ENCODE data around the gene CCT7.
"Not testable (repeated sequence)": the region's sequence is repeated elsewhere in the genome, so short reads cannot be mapped to it uniquely, and the experiment has no call there.

The CCT7 gene

GRCh38 chr2:73233932-73234832 is at the start of gene CCT7:
Gene CCT7, plus strand, starts transcription at chr2:73234308. Its CDS starts 71 bp downstream, at chr2:73234379.
- DNase-seq (ENCODE audit: low read depth, low spot score), result peak; percentile 69

- DNase-seq (ENCODE audit: low read depth, low spot score), result no peak
Observed at GRCh38 chr2:73185965-73186364, 48.1 kb upstream of the CCT7 start.

- DNase-seq (ENCODE audit: low read depth, low spot score), result no peak
Observed at GRCh38 chr2:73187549-73187948, 46.6 kb upstream of the CCT7 start.

GRCh38 chr2:73197579-73197978 is 36.5 kb upstream of the CCT7 start:
- no peak for DNase-seq (ENCODE audit: low read depth, low spot score)

- not testable (repeated sequence) for DNase-seq (ENCODE audit: low read depth, low spot score)
Observed at GRCh38 chr2:73200281-73200680, 33.8 kb upstream of the CCT7 start.

GRCh38 chr2:73202156-73203054 is 31.7 kb upstream of the CCT7 start, which contains the start of gene NOTO:
Gene NOTO, plus strand, starts transcription at chr2:73202574. Its CDS starts 93 bp downstream, at chr2:73202667.
- no peak for DNase-seq (ENCODE audit: low read depth, low spot score)

GRCh38 chr2:73203055-73203681 is 30.9 kb upstream of the CCT7 start:
- no peak for DNase-seq (ENCODE audit: low read depth, low spot score)

GRCh38 chr2:73205611-73206010 is 28.5 kb upstream of the CCT7 start:
- DNase-seq (ENCODE audit: low read depth, low spot score), result no peak

GRCh38 chr2:73208258-73208657 is 25.9 kb upstream of the CCT7 start:
- DNase-seq (ENCODE audit: low read depth, low spot score), result no peak

GRCh38 chr2:73210019-73210418 is 24.1 kb upstream of the CCT7 start:
- DNase-seq (ENCODE audit: low read depth, low spot score), result no peak

- DNase-seq (ENCODE audit: low read depth, low spot score), result no peak
Observed at GRCh38 chr2:73210696-73211095, 23.4 kb upstream of the CCT7 start.

GRCh38 chr2:73212098-73212447 is 22.0 kb upstream of the CCT7 start:
- no peak for DNase-seq (ENCODE audit: low read depth, low spot score)

GRCh38 chr2:73212448-73213176 is 21.5 kb upstream of the CCT7 start:
- peak; percentile 34 for DNase-seq (ENCODE audit: low read depth, low spot score)

- peak; percentile 25 for DNase-seq (ENCODE audit: low read depth, low spot score)
Observed at GRCh38 chr2:73214120-73215035, 19.7 kb upstream of the CCT7 start, which contains the start of gene SMYD5. Gene SMYD5, plus strand, starts transcription at chr2:73214245. Its CDS starts 22 bp downstream, at chr2:73214267.

GRCh38 chr2:73215254-73215653 is 18.9 kb upstream of the CCT7 start:
- DNase-seq (ENCODE audit: low read depth, low spot score), result no peak

GRCh38 chr2:73217160-73217559 is 16.9 kb upstream of the CCT7 start:
- no peak for DNase-seq (ENCODE audit: low read depth, low spot score)

- no peak for DNase-seq (ENCODE audit: low read depth, low spot score)
Observed at GRCh38 chr2:73217826-73218225, 16.3 kb upstream of the CCT7 start.

- no peak for DNase-seq (ENCODE audit: low read depth, low spot score)
Observed at GRCh38 chr2:73218298-73218697, 15.8 kb upstream of the CCT7 start.

GRCh38 chr2:73223821-73224220 is 10.3 kb upstream of the CCT7 start:
- DNase-seq (ENCODE audit: low read depth, low spot score), result no peak
